Stimulated activated CD4-positive, alpha-beta T cell treated with anti-CD3 and anti-CD28 coated beads, Interleukin-2, amount 100 ng/mL, for 4 hours (primary cell): ENCODE measurements around the gene POLR1G.
A peak's percentile ranks its signal among the peaks of the same experiment; 100 is the strongest.
"Not testable (repeated sequence)": the region's sequence is repeated elsewhere in the genome, so short reads cannot be mapped to it uniquely, and the experiment has no call there.

Experiments used
- DNase-seq: peaks from one replicate; pipeline ENCODE4 v3.0.0-alpha.2; 2020; ENCODE audit warnings: low read depth

Gene POLR1G

GRCh38 chr19:45400192-45400591 lies 6.3 kb upstream of the POLR1G start:
- DNase-seq, result no peak

DNA sequence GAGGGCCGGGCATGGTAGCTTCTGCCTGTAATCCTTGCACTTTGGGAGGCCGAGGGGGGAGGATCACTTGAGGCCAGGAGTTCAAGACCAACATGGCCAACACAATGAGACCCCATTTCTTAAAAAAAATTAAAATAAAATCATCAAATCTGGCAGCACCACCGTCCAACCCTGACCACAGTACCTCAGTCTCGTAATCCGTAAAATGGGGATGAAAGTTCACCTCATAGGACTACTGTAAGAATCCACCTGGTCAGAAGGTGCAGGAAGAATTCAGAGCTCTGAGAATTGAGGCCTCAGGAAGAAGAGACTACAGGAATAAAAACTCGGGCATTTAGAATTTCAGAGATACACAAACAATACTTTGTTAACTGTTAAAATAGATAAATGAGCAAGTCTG lies 4.6 kb upstream of the POLR1G start:
- no peak for DNase-seq

DNA sequence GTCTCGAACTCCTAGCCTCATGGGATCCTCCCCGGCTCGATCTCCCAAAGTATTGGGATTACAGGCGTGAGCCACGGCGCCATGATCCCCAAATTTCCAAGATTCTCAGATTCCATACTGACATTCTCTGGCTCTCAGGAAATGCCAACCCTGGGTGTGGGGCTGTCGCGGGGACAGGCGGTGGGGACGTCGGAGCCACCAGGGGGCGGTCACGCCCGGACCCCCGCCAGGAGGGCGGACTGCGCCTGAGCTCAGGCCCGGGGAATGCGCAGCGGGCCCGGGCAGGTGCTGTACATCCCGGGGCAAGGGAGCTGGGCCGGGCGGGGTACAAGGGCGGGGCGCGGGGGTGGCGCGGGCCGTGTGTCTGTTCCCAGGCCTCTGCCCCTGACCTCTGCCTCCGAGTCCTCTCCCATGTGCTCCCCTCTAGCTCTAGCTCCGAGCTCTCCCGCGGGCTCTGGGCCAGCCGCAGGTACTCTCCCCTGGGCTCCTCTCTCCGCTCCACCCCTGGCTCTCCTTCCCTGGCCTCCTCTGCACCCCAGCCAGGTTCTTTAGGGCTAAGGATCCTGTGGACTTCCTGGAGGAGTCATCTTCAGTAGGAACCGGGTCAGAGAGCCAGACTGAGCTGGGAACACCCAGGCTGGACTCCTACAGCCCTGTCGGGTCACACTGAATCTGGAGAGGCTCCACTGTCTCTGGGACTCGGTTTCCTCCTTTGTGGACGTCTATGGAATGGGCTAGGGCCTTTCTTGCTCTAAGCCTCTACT lies 4.0 kb upstream of the POLR1G start:
- DNase-seq, result no peak

- DNase-seq, result no peak
Measured at GRCh38 chr19:45403272-45403671, 3.2 kb upstream of the POLR1G start.

DNA sequence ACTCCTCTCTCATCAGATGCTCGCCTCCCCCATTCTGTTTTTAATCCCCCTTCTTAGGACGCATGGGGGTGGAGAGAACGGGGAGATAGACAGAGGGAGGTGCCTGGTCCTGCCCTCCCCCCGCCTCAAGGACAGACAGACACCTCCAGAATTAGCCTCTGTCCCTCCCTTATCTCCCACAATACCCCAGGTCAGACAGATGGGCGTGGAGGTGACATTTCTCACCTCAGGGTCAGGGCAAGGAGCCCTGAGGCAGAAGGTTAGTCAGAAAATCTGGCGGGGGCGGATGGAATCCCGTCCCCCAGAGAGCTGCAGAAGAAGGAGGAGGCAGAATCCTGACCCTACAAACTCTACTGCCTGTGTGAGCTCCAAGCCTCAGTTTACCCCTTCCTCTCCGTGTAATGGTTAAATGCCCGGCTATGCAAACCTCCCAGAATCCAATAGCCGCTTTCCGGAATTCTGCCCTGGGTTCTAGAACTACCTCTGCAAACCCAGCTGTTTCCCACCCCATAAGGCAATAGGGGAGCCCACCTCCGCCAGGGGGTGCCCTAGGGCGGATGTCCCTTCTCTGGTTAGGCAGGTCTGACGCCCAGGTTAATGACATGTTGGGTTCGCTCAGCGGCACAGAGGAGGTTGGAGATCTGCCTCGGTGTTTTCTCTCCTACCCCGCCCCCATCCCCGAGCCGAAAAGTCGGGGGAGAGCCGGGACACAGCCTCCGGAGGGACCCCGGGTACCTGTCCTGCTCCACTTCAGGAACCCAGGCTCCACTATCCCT lies 2.5 kb upstream of the POLR1G start:
- DNase-seq, result peak; percentile 40

DNA sequence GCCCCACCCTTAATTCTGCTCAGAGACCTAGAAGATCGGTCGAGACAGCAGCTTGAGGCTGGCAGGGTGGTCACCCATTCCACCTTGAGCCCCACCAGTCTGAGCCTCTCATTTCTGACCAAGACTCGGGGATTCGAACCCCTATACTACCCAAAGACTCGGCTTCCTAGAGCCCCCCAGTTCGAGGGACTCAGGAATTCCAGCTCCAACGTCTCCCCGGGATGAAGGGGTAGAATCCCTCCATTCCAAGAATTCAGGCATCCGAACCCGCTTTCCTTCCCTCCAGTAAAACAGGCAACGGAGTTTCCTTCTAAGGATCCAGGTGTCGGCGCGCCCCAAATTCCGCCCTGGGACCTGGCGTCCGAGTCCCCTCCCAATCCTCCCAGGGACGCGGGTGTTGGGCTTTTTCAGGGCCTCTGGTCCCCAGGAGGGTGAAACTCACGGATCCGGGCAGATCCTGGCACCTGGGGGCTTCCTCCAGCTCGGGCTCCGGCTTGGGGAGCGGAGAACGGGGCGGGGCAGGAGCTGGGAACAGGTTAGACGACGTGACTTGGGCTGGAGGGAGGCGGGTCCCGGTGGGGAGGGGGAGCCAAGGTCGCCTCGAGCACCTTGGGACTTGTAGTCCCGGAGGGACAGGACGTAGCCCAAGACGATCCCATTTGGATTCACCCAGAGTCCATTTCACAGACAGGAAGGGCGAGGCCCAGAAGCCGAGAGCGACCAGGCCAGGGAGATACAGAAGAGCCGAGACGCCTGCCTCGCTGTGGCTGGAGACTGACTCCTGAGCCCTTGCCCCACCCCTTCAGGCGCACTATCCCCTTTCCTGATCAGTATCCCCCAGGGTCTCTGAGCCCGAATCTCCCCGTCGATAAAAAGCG lies 1.6 kb upstream of the POLR1G start, which contains the start of gene PPP1R13L:
PPP1R13L (minus strand) TSS at position 513 of the 878 bp plus-strand sequence. CDS start 6,751 bp downstream, outside the sequence.
- peak; percentile 31 for DNase-seq

DNA sequence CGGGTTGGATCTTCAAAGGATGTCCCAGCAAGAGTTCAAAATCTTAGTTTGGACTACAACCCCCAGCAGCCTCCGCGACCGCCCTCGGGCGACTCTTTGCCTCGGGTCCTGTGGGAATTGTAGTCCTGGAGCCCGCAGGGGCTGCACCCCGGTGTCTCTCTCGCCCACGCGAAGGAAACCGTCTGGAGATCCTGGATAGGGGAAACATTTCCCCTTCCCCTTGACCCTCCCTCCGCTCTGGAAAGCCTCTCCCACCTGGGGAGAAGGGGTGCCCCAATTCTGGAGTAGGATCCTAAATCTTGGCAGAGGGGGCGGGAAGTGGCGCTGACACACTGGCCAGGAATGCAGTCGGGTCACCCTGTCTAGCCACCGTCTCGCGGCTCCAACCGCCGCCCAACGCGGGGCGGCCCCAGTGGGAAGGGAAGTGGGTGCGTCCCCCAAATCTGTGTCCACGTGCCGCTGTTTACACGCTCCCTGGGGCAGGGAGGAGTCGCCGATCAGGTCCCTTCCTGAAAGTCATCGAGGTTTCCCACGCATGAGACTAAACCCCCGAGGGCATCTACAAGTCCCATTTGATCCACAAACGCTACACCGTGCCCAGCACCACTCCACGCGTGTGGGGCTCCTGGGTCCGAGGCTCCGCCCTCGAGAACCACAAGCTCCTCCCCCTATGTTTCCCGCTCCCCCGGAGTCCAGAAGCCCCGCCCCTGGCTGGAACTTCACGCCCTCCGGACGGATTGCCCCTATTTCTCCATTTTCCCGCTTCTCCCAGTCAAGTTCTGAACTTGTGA lies 814 bp upstream of the POLR1G start:
- DNase-seq, result peak; percentile 80

DNA sequence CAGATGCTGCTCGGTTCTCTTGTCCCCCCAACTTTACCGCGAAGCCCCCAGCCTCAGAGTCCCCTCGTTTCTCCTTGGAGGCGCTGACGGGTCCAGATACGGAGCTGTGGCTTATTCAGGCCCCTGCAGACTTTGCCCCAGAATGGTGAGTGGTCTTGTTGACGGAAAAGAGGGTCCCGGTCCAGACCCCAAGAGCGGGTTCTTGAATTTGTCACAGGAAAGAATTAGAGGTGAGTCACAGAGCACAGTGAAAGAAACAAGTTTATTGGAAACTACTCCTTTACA lies 589 bp downstream of the POLR1G start:
- DNase-seq, result no peak

DNA sequence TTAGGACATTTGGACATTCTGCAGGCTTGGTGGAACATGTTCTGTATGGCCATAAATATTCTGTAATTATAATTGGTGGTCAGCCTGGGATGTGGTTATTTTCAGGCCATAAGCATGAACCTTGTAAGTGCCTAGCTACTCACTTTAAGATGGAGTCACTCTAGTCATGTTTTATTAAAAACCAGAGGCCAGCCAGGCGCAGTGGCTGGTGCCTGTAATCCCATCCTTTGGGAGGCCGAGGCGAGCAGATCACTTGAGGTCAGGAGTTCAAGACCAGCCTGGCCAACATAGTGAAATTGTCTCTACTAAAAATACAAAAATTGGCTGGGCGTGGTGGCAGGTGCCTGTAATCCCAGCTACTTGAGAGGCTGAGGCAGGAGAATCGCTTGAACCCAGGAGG lies 1.1 kb downstream of the POLR1G start:
- DNase-seq, result not testable (repeated sequence)

GRCh38 chr19:45408121-45408520 lies 1.7 kb downstream of the POLR1G start:
- no peak for DNase-seq

GRCh38 chr19:45408830-45409556 lies 2.5 kb downstream of the POLR1G start:
- no peak for DNase-seq

DNA sequence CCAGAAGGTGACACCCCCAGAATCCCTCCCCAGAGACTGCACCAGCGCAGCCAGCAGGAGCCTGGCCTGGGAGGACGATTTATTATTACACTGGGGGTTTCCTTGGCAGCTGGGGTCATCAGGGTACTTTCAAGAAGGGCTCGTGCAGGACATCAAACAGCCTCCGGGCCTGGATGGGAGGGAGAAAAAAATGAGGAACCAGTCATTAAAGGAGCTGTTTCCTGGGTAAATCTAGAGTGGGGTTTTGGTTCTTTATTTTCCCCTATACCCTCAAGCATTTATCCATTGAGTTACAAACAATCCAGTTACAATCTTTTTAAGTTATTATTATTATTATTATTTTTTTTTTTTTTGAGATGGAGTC lies 3.1 kb downstream of the POLR1G start:
- no peak for DNase-seq

DNA sequence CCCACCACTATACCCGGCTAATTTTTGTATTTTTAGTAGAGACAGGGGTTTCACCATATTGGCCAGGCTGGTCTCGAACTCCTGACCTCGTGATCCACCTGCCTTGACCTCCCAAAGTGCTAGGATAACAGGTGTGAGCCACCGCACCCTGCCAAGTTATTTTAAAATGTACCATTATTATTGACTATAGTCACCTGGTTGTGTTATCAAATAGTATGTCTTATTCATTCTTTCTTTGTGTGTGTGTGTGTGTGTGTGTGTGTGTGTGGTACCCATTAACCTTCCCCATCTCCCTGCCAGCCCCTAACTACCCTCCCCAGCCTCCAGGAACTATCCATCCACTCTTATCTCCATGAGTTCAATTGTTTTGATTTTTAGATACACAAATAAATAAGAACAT lies 3.9 kb downstream of the POLR1G start:
- not testable (repeated sequence) for DNase-seq

DNA sequence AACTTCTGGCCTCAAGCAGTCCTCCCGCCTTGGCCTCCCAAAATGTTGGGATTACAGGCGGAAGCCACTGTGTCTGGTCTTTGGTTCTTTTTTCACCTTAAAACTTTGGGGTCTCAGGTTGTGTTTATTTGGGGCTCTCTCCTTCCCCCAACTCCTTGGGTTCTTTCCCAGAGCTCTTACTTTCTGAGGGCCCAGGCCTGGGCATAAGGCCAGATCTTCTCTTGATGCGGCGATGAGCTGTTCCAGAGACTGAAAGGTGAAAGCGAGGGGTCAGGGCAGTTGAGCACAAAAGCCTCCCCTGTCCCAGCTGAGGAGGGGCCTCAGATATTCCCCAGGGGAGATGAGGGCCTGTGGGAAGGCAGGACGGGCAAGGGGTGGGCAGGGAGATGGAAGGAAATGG lies 7.1 kb downstream of the POLR1G start:
- no peak for DNase-seq

DNA sequence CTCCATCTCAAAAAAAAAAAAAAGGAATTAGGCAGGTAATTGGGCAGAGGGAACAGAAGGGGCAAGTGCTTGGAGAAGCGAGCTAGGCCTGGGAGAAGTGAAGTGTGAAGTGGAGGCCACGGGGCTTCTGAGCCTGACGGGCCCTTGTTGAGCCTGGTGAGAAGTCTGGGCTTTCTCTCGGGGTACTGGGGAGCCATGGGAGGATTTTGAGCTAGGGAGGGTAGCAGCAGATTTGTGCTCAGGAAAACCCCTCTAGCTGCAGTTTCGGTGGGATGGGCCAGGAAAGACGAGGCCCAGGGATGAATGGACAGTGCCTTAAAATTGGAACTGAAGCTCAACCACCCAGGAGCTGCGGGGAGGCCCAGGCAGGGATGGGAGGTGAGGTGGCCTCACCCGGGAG lies 8.0 kb downstream of the POLR1G start:
- DNase-seq, result no peak

- DNase-seq, result no peak
Measured at GRCh38 chr19:45417151-45417550, 10.7 kb downstream of the POLR1G start.

- DNase-seq, result no peak
Measured at GRCh38 chr19:45418802-45419201, 12.4 kb downstream of the POLR1G start.

DNA sequence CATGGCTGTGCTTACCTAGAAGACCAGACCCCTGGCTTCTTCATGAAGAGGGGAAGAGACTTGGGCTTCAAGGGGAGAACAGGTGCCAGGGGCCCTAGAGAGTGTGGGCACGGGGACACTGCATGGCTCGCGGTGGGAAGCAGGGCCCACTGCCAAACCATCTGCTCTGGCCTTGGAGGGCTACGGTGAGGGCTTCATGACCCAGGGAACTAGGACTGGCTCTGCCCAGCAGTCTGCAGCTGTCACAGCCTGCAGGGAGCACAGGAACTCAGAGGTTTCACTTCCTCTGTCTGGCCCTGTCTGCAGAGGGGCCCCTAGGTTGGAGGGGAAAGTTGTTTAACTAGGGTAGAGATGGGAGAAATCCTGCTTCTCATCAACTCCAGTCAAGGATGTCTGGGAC lies 13.0 kb downstream of the POLR1G start:
- DNase-seq, result no peak

DNA sequence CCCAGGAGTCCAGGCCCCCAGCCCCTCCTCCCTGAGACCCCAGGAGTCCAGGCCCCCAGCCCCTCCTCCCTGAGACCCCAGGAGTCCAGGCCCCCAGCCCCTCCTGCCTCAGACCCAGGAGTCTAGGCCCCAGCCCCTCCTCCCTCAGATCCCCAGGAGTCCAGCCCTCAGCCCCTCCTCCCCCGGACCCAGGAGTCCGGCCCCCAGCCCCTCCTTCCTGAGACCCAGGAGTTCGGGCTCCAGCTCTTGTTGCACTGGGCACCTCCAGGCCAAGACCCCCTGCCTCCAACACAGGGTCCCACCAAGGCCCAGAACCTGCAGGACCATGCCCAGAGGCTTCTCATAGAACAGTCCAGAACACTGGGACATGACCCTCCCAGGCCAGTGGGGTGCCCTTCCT lies 13.5 kb downstream of the POLR1G start:
- no peak for DNase-seq

DNA sequence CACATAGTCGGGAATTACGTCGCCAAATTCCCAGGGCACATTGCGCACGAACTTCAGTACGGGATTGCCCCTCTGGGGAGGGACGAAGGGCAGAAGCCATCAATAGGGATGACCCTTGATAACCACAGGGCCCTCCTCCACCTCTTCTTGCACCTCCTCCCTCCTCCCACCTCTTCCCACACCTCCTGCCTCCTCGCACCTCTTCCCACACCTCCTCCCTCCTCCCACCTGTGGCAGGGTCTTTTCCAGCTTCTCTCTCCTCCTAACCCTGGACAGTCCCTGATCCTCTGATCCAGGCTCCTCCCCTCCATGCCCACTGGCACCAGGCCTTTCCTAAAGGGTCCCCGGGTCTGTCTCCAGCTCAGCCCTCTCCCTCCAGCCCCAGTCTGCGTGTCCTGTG lies 13.9 kb downstream of the POLR1G start:
- no peak for DNase-seq

GRCh38 chr19:45420871-45421270 lies 14.4 kb downstream of the POLR1G start:
- no peak for DNase-seq
